WTC11 (cell line): ENCODE results near the gene PRRT1.

Experiments used
- CTCF ChIP-seq: fragments of 200-600 bp; IDR thresholded peaks from 2 replicates; pipeline ENCODE4 v1.8.0; 2022; ENCODE audit warnings: antibody characterized with exemption
- FOXP4 ChIP-seq: sonication (generic); formaldehyde crosslinking; IDR thresholded peaks from 2 replicates; pipeline ENCODE4 v1.8.0; 2022; ENCODE audit warnings: mild to moderate bottlenecking, missing genetic modification reagents
- IRF1 ChIP-seq: sonication (generic); formaldehyde crosslinking; IDR thresholded peaks from 2 replicates; pipeline ENCODE4 v1.8.0; 2023; ENCODE audit warnings: missing genetic modification reagents
- JUN ChIP-seq: sonication (generic); formaldehyde crosslinking; IDR thresholded peaks from 2 replicates; pipeline ENCODE4 v1.8.0; 2023; ENCODE audit warnings: mild to moderate bottlenecking, missing genetic modification reagents
- MAX ChIP-seq: sonication (generic); formaldehyde crosslinking; IDR thresholded peaks from 2 replicates; pipeline ENCODE4 v1.8.0; 2022; ENCODE audit warnings: mild to moderate bottlenecking, missing genetic modification reagents
- STAT6 ChIP-seq: sonication (generic); formaldehyde crosslinking; conservative IDR thresholded peaks from 2 replicates; pipeline ENCODE4 v1.8.1; 2023; ENCODE audit warnings: mild to moderate bottlenecking, low read depth, missing genetic modification reagents, moderate library complexity
- TEAD4 ChIP-seq: sonication (generic); formaldehyde crosslinking; IDR thresholded peaks from 2 replicates; pipeline ENCODE4 v1.8.0; 2022; ENCODE audit warnings: mild to moderate bottlenecking, missing genetic modification reagents
- ZNF121 ChIP-seq: sonication (generic); formaldehyde crosslinking; IDR thresholded peaks from 2 replicates; pipeline ENCODE4 v1.8.0; 2023; ENCODE audit warnings: missing genetic modification reagents

GRCh38 chr6:32148289-32149091 is 3.2 kb downstream of the PRRT1 start:
- TF ChIP-seq IRF1 (CRISPR knock-in tag) (no peak), ZNF121 (CRISPR knock-in tag) (no peak), CTCF (peak; percentile 46; the same call in 1 of the 2 replicates), TEAD4 (CRISPR knock-in tag) (no peak), STAT6 (CRISPR knock-in tag) (no peak), JUN (CRISPR knock-in tag) (no peak), FOXP4 (no peak), MAX (no peak)
